SK-N-SH (cell line): ENCODE results near the gene TRIM47. TPM values are rescaled to one million over a fixed set of nuclear protein-coding genes. Genes with fewer than 3 reads are reported as not detected.

ENCODE experiments used
- CHD2 ChIP-seq: fragments of 150-350 bp; IDR thresholded peaks from 2 replicates; pipeline ENCODE4 v1.6.1; 2018; ENCODE audit warnings: low read length; ENCODE audit not compliant: partially characterized antibody
- EP300 ChIP-seq, 2 experiments: IDR thresholded peaks; 2 replicates each; pipeline versions ENCODE4 v1.4.0 to v1.6.1; 2012; ENCODE audit warnings: borderline replicate concordance in 1 of 2, low read depth in 1 of 2, low read length in 1 of 2
- EZH2phosphoT487 ChIP-seq: fragments of 200-600 bp; sonication (generic); IDR thresholded peaks from 2 replicates; pipeline ENCODE4 v1.6.1; 2017; ENCODE audit warnings: low read depth, mixed run types, mild to moderate bottlenecking, antibody characterized with exemption, moderate library complexity, borderline replicate concordance
- FOSL2 ChIP-seq: IDR thresholded peaks from 2 replicates; pipeline ENCODE4 v1.4.0; 2012; ENCODE audit warnings: low read depth, mild to moderate bottlenecking, moderate library complexity, borderline replicate concordance
- FOXJ3 ChIP-seq: sonication (generic); formaldehyde crosslinking; IDR thresholded peaks from 2 replicates; pipeline ENCODE4 v1.5.1; 2020; ENCODE audit warnings: mild to moderate bottlenecking, missing genetic modification reagents
- FOXM1 ChIP-seq: IDR thresholded peaks from 2 replicates; pipeline ENCODE4 v1.4.0; 2012; ENCODE audit warnings: low read depth, mild to moderate bottlenecking
- JUND ChIP-seq: IDR thresholded peaks from 2 replicates; pipeline ENCODE4 v1.4.0; 2012
- MXI1 ChIP-seq: IDR thresholded peaks from 2 replicates; pipeline ENCODE4 v1.6.1; 2012; ENCODE audit warnings: mild to moderate bottlenecking, low read depth, low read length, improper control_type of control experiment
- NFIC ChIP-seq: IDR thresholded peaks from 2 replicates; pipeline ENCODE4 v1.4.0; 2012; ENCODE audit warnings: borderline replicate concordance
- RFX5 ChIP-seq: IDR thresholded peaks from 2 replicates; pipeline ENCODE4 v1.6.1; 2012; ENCODE audit warnings: mild to moderate bottlenecking, improper control_type of control experiment, low read length
- RXRA ChIP-seq: IDR thresholded peaks from 2 replicates; pipeline ENCODE4 v1.4.0; 2012; ENCODE audit warnings: low read depth, mild to moderate bottlenecking, borderline replicate concordance
- TEAD4 ChIP-seq: IDR thresholded peaks from 2 replicates; pipeline ENCODE4 v1.4.0; 2012; ENCODE audit warnings: mild to moderate bottlenecking, borderline replicate concordance; ENCODE audit not compliant: insufficient read depth
- USF1 ChIP-seq: IDR thresholded peaks from 2 replicates; pipeline ENCODE4 v1.4.0; 2012; ENCODE audit warnings: low read depth, borderline replicate concordance
- YY1 ChIP-seq: IDR thresholded peaks from 2 replicates; pipeline ENCODE4 v1.4.0; 2012; ENCODE audit warnings: low read depth, mild to moderate bottlenecking
- ZBTB33 ChIP-seq: IDR thresholded peaks from 2 replicates; pipeline ENCODE4 v1.4.0; 2012; ENCODE audit warnings: low read depth, borderline replicate concordance
- polyA plus RNA-seq, 3 experiments: library from polyadenylated mRNA; depleted of rRNA; stranded (reverse); fragments of >200 nt; gene quantifications; 2 replicates each; pipeline ENCODE4 v1.2.3, GENCODE V29; 2012
- TF ChIP-seq, protein P1 (sequence below): fragments of 150-350 bp; IDR thresholded peaks from 2 replicates; pipeline ENCODE4 v1.6.1; 2017; ENCODE audit warnings: antibody characterized with exemption, low read length, low read depth, borderline replicate concordance
- TF ChIP-seq, protein P2 (sequence below): IDR thresholded peaks from 2 replicates; pipeline ENCODE4 v1.6.1; 2012; ENCODE audit warnings: mild to moderate bottlenecking, low read depth, low read length, moderate library complexity
- TF ChIP-seq, protein P3 (sequence below): fragments of 150-350 bp; IDR thresholded peaks from 2 replicates; pipeline ENCODE4 v1.6.1; 2016; ENCODE audit warnings: mild to moderate bottlenecking, low read depth, low read length

TRIM47 gene
- polyA plus RNA-seq, 1 of the 3 experiments (the other 2 are of a cell fraction) = 5.1 TPM

DNA sequence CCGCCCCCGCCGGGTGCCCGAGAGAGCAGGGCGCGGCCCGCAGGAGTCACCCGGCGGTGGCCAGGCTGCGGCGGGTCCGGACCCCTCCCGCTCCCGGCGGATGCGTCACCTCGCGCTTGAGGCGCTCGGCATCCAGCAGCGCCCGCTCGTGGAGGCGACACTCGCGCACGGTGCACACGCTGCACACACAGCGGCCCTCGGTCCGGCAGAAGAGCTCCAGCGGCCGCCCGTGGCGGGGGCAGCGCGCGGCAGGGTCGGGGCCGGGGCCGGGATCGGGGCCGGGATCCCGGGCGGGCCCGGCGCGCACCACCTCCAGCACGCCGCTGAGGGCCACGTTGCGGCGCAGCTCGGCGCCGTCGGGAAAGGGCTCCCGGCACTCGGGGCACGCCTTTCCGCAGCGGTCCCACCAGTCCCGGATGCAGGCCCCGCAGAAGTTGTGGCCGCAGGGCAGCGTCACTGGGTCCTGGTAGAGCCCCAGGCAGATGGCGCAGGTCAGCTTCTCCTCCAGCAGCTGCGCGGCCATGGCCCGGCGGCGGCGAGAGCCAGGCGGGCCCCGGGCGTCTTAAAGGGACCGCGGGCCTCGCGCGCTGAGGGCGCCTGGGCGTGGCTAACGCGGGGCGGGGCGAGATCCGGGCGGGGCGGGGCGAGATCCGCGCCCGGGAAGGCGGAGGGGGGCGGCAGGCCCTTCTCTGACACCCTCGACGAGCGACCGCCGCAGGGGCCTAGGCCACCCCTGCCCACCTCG lies 18.2 kb upstream of the TRIM47 start, which contains the start of gene TRIM65 (continued):
- TF ChIP-seq, protein P1, sequence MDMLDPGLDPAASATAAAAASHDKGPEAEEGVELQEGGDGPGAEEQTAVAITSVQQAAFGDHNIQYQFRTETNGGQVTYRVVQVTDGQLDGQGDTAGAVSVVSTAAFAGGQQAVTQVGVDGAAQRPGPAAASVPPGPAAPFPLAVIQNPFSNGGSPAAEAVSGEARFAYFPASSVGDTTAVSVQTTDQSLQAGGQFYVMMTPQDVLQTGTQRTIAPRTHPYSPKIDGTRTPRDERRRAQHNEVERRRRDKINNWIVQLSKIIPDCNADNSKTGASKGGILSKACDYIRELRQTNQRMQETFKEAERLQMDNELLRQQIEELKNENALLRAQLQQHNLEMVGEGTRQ = no peak
- TF ChIP-seq MXI1 = peak; percentile 70
- no peak for TF ChIP-seq NFIC
- no peak for TF ChIP-seq ZBTB33
- no peak for TF ChIP-seq FOXM1
- peak; percentile 49; the same call in 1 of the 2 replicates for TF ChIP-seq FOSL2
- no peak for TF ChIP-seq FOXJ3 (CRISPR knock-in tag)
- TF ChIP-seq YY1 = peak; percentile 86
- TF ChIP-seq, protein P2, sequence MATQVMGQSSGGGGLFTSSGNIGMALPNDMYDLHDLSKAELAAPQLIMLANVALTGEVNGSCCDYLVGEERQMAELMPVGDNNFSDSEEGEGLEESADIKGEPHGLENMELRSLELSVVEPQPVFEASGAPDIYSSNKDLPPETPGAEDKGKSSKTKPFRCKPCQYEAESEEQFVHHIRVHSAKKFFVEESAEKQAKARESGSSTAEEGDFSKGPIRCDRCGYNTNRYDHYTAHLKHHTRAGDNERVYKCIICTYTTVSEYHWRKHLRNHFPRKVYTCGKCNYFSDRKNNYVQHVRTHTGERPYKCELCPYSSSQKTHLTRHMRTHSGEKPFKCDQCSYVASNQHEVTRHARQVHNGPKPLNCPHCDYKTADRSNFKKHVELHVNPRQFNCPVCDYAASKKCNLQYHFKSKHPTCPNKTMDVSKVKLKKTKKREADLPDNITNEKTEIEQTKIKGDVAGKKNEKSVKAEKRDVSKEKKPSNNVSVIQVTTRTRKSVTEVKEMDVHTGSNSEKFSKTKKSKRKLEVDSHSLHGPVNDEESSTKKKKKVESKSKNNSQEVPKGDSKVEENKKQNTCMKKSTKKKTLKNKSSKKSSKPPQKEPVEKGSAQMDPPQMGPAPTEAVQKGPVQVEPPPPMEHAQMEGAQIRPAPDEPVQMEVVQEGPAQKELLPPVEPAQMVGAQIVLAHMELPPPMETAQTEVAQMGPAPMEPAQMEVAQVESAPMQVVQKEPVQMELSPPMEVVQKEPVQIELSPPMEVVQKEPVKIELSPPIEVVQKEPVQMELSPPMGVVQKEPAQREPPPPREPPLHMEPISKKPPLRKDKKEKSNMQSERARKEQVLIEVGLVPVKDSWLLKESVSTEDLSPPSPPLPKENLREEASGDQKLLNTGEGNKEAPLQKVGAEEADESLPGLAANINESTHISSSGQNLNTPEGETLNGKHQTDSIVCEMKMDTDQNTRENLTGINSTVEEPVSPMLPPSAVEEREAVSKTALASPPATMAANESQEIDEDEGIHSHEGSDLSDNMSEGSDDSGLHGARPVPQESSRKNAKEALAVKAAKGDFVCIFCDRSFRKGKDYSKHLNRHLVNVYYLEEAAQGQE = no peak
- no peak for TF ChIP-seq USF1
- TF ChIP-seq JUND = no peak
- TF ChIP-seq RFX5 = no peak
- no peak for TF ChIP-seq CHD2
- TF ChIP-seq EZH2phosphoT487 = no peak
- TF ChIP-seq, protein P3, sequence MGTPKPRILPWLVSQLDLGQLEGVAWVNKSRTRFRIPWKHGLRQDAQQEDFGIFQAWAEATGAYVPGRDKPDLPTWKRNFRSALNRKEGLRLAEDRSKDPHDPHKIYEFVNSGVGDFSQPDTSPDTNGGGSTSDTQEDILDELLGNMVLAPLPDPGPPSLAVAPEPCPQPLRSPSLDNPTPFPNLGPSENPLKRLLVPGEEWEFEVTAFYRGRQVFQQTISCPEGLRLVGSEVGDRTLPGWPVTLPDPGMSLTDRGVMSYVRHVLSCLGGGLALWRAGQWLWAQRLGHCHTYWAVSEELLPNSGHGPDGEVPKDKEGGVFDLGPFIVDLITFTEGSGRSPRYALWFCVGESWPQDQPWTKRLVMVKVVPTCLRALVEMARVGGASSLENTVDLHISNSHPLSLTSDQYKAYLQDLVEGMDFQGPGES = no peak
- TF ChIP-seq EP300 (IDR thresholded peaks at IDR 0.05; ENCODE audit: borderline replicate concordance in 1 of 2, low read depth in 1 of 2, low read length in 1 of 2) = no peak
- TF ChIP-seq TEAD4 = no peak
- no peak for TF ChIP-seq RXRA
